ENCODE results near the gene DCST1.

The DCST1 gene

GRCh38 chr1:155091071-155092051, 57.7 kb downstream of the DCST1 start:
- peak; percentile 79 for DNase-seq (ENCODE audit: low read depth)

GRCh38 chr1:155092131-155092530, 58.5 kb downstream of the DCST1 start:
- no peak for DNase-seq (ENCODE audit: low read depth)

- DNase-seq (ENCODE audit: low read depth): no peak
These were observed 59.0 kb downstream of the DCST1 start for GRCh38 chr1:155092641-155093040.

GRCh38 chr1:155093911-155094621, 60.4 kb downstream of the DCST1 start:
- DNase-seq (ENCODE audit: low read depth): no peak

GRCh38 chr1:155094622-155094948, 61.0 kb downstream of the DCST1 start:
- DNase-seq (ENCODE audit: low read depth): no peak

- DNase-seq (ENCODE audit: low read depth): no peak
These were observed 65.7 kb downstream of the DCST1 start for GRCh38 chr1:155099331-155099730.

Measured in stimulated activated CD8-positive, alpha-beta memory T cell treated with anti-CD3 and anti-CD28 coated beads, Interleukin-15, amount 100 ng/mL, for 24 hours (primary cell).